DOHH2 (cell line): ENCODE data around the gene SH3RF3.

Experiments used
- H3F3A ChIP-seq: fragments of 200-600 bp; sonication (generic), shearing (Covaris generic); 2 replicates; pipeline ENCODE4 v1.6.0; 2016; ENCODE audit warnings: antibody characterized with exemption, mild to moderate bottlenecking; ENCODE audit not compliant: control insufficient read depth, insufficient read depth
- H3K27ac ChIP-seq: fragments of 200-600 bp; sonication (generic); 2 replicates; pipeline ENCODE4 v1.5.1; 2014; ENCODE audit warnings: low read depth, mild to moderate bottlenecking, low read length, moderate library complexity
- H3K27me3 ChIP-seq: fragments of 200-600 bp; sonication (generic); 2 replicates; pipeline ENCODE4 v1.6.1; 2014; ENCODE audit warnings: mild to moderate bottlenecking, low read length, mixed read lengths; ENCODE audit not compliant: control insufficient read depth
- H3K36me3 ChIP-seq: fragments of 200-600 bp; sonication (generic); 2 replicates; pipeline ENCODE4 v1.6.1; 2014; ENCODE audit warnings: mild to moderate bottlenecking, low read length, moderate library complexity, mixed read lengths; ENCODE audit not compliant: control insufficient read depth
- H3K4me1 ChIP-seq: fragments of 200-600 bp; sonication (generic); 2 replicates; pipeline ENCODE4 v1.6.1; 2014; ENCODE audit warnings: mild to moderate bottlenecking, low read length, mixed read lengths; ENCODE audit not compliant: control insufficient read depth
- H3K4me2 ChIP-seq: fragments of 200-600 bp; sonication (generic); 2 replicates; pipeline ENCODE4 v1.6.0; 2014; ENCODE audit warnings: mild to moderate bottlenecking, low read length, moderate library complexity
- H3K4me3 ChIP-seq: fragments of 200-600 bp; sonication (generic); 2 replicates; pipeline ENCODE4 v1.5.1; 2014; ENCODE audit warnings: mild to moderate bottlenecking, low read length, mixed read lengths
- H3K79me2 ChIP-seq: fragments of 200-600 bp; sonication (generic); 2 replicates; pipeline ENCODE4 v1.6.1; 2014; ENCODE audit warnings: mild to moderate bottlenecking, low read length, mixed read lengths; ENCODE audit not compliant: control insufficient read depth
- H3K9me2 ChIP-seq: fragments of 200-600 bp; sonication (generic); replicated peaks from 2 replicates; pipeline ENCODE4 v1.6.1; 2014; ENCODE audit warnings: mild to moderate bottlenecking, low read length, mixed read lengths; ENCODE audit not compliant: control insufficient read depth
- H3K9me3 ChIP-seq: fragments of 200-600 bp; sonication (generic); 2 replicates; pipeline ENCODE4 v1.6.1; 2014; ENCODE audit warnings: antibody characterized with exemption, low read length, mixed read lengths; ENCODE audit not compliant: control insufficient read depth, insufficient read depth
- H4K20me1 ChIP-seq: fragments of 200-600 bp; sonication (generic); 2 replicates; pipeline ENCODE4 v1.6.0; 2014; ENCODE audit warnings: low read depth, mild to moderate bottlenecking, antibody characterized with exemption, low read length, moderate library complexity; ENCODE audit not compliant: control insufficient read depth, insufficient read depth
- CTCF ChIP-seq: fragments of 200-600 bp; sonication (generic); IDR thresholded peaks from one replicate; pipeline ENCODE4 v1.5.1; 2014; ENCODE audit warnings: antibody characterized with exemption, mild to moderate bottlenecking, low read depth, low read length; ENCODE audit not compliant: poor library complexity, severe bottlenecking
- EZH2phosphoT487 ChIP-seq: fragments of 200-600 bp; sonication (generic); IDR thresholded peaks from 2 replicates; pipeline ENCODE4 v1.6.1; 2017; ENCODE audit warnings: borderline replicate concordance, mild to moderate bottlenecking, antibody characterized with exemption, low read length, moderate library complexity, mixed read lengths

The SH3RF3 gene

GRCh38 chr2:109542384-109542783, 413.4 kb downstream of the SH3RF3 start:
- no peak for TF ChIP-seq EZH2phosphoT487
- no peak for TF ChIP-seq CTCF
- no peak overlapping the region for H3K27ac ChIP-seq
- no peaks in the 10 kb centered on the region for H3K4me1 ChIP-seq
- H3K9me2 ChIP-seq = no peaks in the 10 kb centered on the region
- H3K4me2 ChIP-seq = no peak overlapping the region
- H3K36me3 ChIP-seq = no peaks in the 10 kb centered on the region
- H3K27me3 ChIP-seq = no peaks in the 10 kb centered on the region
- no peaks in the 10 kb centered on the region for H3K79me2 ChIP-seq
- no peak overlapping the region for H3K4me3 ChIP-seq
- H3F3A ChIP-seq = no peaks in the 10 kb centered on the region
- no peaks in the 10 kb centered on the region for H3K9me3 ChIP-seq
- H4K20me1 ChIP-seq = no peaks in the 10 kb centered on the region

- H3K4me3 ChIP-seq = no peak overlapping the region
- no peaks in the 10 kb centered on the region for H3K4me1 ChIP-seq
- peak; percentile 76 for TF ChIP-seq CTCF
- TF ChIP-seq EZH2phosphoT487 = no peak
- H3K79me2 ChIP-seq = no peaks in the 10 kb centered on the region
- H3K36me3 ChIP-seq = no peaks in the 10 kb centered on the region
- H3K27ac ChIP-seq = no peak overlapping the region
- no peak overlapping the region for H3K4me2 ChIP-seq
- H3K9me3 ChIP-seq = no peaks in the 10 kb centered on the region
- no peaks in the 10 kb centered on the region for H3F3A ChIP-seq
- no peaks in the 10 kb centered on the region for H3K9me2 ChIP-seq
- H4K20me1 ChIP-seq = no peaks in the 10 kb centered on the region
- H3K27me3 ChIP-seq = no peaks in the 10 kb centered on the region
Observed at GRCh38 chr2:109545828-109546713, 417.1 kb downstream of the SH3RF3 start.

- H3K9me3 ChIP-seq = no peaks in the 10 kb centered on the region
- no peaks in the 10 kb centered on the region for H3K36me3 ChIP-seq
- no peak overlapping the region for H3K27ac ChIP-seq
- no peak overlapping the region for H3K4me2 ChIP-seq
- H3K4me1 ChIP-seq = no peaks in the 10 kb centered on the region
- no peaks in the 10 kb centered on the region for H3K79me2 ChIP-seq
- no peaks in the 10 kb centered on the region for H3K9me2 ChIP-seq
- no peaks in the 10 kb centered on the region for H3F3A ChIP-seq
- TF ChIP-seq EZH2phosphoT487 (no peak), CTCF (no peak)
- H4K20me1 ChIP-seq = no peaks in the 10 kb centered on the region
- no peak overlapping the region for H3K4me3 ChIP-seq
- no peaks in the 10 kb centered on the region for H3K27me3 ChIP-seq
Observed at GRCh38 chr2:109547280-109547679, 418.3 kb downstream of the SH3RF3 start.
